Loucy (cell line): ENCODE measurements around the gene CEP112.
"Not testable (repeated sequence)": the region's sequence is repeated elsewhere in the genome, so short reads cannot be mapped to it uniquely, and the experiment has no call there.

ENCODE experiments used
- EZH2phosphoT487 ChIP-seq: fragments of 200-600 bp; IDR thresholded peaks from 2 replicates; pipeline ENCODE4 v1.6.1; 2018; ENCODE audit warnings: antibody characterized with exemption, mild to moderate bottlenecking, moderate library complexity, borderline replicate concordance
- TF ChIP-seq, protein P1 (sequence below): fragments of 200-600 bp; sonication (generic); conservative IDR thresholded peaks from 2 replicates; pipeline ENCODE4 v1.5.1; 2014; ENCODE audit warnings: mild to moderate bottlenecking, antibody characterized with exemption, low read length

DNA sequence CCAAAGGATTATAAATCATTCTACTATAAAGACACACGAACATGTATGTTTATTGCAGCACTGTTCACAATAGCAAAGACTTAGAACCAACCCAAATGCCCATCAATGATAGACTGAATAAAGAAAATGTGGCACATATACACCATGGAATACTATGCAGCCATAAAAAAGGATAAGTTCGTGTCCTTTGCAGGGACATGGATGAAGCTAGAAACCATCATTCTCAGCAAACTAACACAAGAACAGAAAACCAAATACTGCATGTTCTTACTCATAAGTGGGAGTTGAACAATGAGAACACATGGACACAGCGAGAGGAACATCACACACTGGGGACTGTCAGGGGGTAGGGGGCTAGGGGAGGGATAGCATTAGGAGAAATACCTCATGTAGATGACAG is 111.3 kb downstream of the CEP112 start:
- TF ChIP-seq, protein P1, sequence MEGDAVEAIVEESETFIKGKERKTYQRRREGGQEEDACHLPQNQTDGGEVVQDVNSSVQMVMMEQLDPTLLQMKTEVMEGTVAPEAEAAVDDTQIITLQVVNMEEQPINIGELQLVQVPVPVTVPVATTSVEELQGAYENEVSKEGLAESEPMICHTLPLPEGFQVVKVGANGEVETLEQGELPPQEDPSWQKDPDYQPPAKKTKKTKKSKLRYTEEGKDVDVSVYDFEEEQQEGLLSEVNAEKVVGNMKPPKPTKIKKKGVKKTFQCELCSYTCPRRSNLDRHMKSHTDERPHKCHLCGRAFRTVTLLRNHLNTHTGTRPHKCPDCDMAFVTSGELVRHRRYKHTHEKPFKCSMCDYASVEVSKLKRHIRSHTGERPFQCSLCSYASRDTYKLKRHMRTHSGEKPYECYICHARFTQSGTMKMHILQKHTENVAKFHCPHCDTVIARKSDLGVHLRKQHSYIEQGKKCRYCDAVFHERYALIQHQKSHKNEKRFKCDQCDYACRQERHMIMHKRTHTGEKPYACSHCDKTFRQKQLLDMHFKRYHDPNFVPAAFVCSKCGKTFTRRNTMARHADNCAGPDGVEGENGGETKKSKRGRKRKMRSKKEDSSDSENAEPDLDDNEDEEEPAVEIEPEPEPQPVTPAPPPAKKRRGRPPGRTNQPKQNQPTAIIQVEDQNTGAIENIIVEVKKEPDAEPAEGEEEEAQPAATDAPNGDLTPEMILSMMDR = not testable (repeated sequence)
- TF ChIP-seq EZH2phosphoT487 = not testable (repeated sequence)
